Pons (tissue), 1 donor: ENCODE data around the gene EMC9.

Experiments
- DNase-seq: peaks from one replicate; pipeline ENCODE4 v3.0.0-alpha.2; 2016; ENCODE audit warnings: low spot score

Gene EMC9

GRCh38 chr14:24131549-24131966 lies 9.8 kb downstream of the EMC9 start:
- DNase-seq = no peak

DNA sequence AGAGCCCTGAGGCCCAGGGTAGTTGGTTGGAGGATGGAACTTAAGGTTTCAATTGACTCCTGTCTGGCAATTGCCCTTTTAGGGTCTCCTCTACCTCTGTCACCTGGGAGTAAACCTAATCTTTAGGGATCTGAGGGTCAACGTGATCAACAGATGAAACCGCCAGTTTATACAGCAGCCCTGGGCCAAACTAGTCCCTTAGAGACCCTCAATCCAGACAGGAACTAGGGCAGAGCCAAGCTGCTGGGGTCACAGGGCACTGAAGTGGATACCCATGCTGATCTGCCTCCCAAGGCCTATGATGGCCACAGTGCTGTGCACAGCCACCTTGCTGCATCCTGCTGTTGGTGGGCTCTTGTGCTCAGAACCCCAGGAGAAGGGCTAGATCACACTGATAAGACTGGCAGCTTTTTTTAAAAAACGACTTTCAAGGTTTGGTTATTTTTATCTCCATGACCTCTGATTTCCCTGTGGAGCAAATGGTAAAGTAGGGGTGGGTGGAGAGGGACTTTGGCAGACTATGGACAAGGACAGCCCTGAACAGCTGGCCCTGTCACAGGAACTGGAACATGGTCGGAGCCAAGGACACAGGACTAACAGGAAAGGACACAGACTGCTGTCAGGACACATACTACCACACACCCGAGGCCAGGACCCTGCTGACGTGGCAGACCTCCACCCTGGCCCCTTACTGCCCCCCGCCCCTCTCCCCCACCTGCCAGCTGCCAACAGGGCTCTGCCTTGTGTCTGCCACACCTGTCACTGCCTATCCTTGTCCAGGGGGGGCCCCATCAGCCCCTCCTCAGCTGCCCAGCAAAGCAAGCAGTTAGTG lies 10.5 kb downstream of the EMC9 start:
- DNase-seq = no peak

GRCh38 chr14:24130380-24130716 lies 11.0 kb downstream of the EMC9 start, which contains the start of gene FITM1:
FITM1 (plus strand) TSS chr14:24130659; CDS start chr14:24131564, 905 bp downstream.
- no peak for DNase-seq

- no peak for DNase-seq
Observed at GRCh38 chr14:24129410-24129998, 11.9 kb downstream of the EMC9 start.

DNA sequence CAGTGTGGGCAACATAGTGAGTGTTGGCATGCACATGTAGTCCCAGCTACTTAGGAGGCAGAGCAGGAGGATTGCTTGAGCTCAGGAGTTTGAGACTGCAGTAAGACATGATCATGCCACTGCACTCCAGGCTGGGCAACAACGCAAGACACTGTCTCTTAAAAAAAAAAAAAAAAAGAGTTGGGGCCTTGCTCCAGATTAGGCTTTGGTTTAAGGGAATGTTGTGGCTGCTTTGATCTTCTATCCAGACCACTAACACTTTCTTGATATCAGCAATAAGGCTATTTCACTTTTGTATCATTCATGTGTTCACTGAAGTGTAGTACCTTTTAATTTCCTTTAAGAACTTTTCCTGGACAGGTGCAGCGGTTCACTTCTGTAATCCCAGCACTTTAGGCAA lies 13.7 kb downstream of the EMC9 start:
- no peak for DNase-seq

GRCh38 chr14:24126939-24127338 lies 14.5 kb downstream of the EMC9 start:
- DNase-seq = no peak

- DNase-seq = no peak
Observed at GRCh38 chr14:24123424-24124417, 17.7 kb downstream of the EMC9 start.

- DNase-seq = no peak
Observed at GRCh38 chr14:24122898-24123297, 18.5 kb downstream of the EMC9 start.

DNA sequence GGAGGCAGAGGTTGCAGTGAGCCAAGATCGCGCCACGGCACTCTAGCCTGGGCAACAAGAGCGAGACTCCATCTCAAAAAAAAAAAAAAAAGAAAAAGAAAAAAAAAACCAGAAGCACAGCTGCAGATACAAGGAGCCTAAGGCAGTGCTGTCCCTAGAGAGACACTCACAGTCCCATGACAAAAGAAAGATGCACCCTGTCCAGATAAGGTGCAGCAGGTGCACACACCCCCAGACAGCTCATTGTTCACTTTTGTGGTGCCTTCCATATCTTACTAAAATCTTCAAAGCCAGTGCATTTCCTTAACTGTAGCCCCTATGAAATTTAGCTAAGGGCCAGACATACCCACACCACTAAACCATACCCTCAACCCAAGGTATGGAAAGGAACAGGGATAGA lies 19.0 kb downstream of the EMC9 start:
- no peak for DNase-seq

DNA sequence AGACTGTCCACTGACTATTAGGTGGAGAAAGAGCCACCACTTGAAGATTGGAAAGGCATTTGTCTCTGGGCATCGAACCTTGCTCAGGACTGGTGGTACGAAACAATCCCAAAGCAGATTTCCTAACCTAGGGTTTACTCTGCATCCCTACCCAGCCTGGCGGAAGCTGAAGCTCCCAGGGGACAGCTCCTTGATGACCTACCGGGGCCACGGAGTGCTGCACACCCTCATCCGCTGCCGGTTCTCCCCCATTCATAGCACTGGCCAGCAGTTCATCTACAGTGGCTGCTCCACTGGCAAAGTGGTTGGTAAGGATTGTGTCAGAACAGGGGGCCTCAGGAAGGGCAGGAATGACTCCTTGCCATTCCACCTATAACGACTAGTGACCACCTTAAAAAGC lies 20.2 kb downstream of the EMC9 start:
- DNase-seq = no peak

DNA sequence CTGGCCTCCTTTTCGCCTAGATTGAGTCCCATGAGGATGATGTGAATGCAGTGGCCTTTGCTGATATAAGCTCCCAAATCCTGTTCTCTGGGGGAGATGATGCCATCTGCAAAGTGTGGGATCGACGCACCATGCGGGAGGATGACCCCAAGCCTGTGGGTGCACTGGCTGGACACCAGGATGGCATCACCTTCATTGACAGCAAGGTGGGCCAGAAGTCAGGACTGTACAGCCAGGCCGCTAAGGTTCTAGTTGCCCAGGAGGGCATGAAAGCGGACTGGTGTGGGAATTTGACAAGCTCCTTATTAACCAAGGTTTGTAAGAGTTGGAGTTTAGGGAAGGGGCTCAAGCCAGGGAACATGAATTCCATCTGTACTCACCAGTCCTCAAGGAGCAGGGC lies 21.7 kb downstream of the EMC9 start:
- no peak for DNase-seq

DNA sequence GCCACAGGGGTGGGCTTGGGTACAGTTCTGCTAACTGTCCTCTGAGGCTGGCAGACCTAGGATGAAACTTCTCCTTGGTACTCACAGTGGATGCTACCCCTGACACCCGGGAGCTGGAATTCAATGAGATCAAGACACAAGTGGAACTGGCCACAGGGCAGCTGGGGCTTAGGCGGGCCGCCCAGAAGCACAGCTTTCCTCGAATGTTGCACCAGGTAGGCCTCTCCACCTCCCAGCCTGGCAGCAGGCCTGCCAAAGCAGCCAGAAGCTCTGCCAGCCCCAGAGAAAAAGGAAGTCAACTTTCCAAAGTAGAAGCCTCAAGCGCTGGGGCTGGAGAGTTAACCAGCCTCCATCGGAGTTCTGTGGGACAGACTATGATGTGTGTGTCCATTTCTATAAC lies 24.2 kb downstream of the EMC9 start:
- DNase-seq = no peak

- no peak for DNase-seq
Observed at GRCh38 chr14:24116128-24116814, 25.1 kb downstream of the EMC9 start.

DNA sequence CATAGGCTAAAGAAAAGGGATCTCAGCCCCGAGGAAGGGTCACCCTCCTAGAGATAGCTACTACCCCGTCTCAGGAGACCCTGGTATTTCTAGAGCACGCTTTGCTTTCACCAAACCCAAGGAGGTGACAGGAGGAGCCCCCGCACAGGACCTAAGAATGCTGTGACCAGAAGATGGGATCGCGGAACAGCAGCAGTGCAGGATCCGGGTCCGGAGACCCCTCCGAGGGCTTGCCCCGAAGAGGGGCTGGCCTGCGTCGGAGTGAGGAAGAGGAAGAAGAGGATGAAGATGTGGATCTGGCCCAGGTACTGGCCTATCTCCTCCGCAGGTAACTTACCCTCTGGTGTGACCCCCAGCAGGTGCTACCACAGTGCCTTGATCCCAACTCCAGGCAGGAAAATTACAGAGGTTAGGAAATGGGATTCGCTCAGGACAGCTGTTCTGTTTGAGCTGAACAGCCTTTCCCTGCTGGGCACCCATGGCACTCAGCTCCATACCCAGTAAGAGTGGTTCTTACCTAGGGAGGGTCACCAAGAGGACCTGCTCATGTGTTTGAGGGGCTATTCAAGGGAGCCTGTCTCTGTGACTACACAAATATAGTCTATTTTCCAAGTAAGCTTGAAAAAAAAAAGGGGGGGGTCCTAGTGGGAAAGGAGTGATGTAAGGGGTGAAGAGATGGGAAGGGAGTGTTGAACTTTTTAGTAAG lies 25.8 kb downstream of the EMC9 start:
- DNase-seq = no peak

DNA sequence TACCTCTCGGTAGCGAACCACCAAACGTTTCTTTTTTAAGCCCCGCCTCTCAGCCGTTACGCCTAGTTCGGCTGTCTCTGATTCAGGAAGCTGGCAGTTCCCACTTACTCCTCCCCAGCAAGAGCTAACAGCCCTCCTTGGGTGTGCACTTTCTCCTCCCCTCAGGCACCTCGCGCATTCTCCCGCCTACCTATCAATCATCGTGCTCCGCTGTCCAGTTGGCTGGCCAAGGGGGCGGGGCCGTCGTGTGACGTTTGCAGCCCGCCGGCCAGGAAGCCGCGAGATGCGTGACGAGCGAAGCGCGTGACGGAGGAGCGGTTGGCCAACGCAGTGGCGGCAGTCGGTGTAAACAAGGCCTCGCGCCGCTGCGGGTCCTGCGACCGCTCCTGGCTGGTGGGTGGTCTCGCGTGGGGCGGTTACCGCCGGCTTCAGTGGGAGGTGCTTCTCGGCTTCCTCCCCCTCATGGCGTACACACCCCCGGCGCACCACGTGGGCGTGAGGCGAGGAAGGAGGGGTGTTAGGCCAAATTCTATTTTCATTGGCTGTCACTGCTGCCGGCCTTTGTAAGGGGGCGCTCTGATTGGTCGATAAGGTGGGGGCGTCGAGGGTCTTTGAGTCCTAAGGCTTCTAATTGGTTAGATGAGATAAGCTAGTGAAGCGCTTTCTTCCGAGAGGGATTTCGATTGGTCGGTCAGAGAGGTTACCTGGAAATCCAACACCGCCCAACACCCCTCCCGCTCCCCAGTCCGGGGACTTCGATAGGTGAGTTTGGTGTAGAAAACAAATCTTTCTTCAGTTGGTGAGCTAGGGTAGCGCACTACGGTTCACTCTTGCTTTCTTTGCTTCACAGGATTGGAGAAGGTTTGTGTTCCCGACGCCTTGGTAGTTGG lies 26.6 kb downstream of the EMC9 start, which contains the start of the genes DCAF11 and NRL:
TSS of gene DCAF11 (plus strand) at position 246 of the 890 bp plus-strand sequence. CDS start 818 bp downstream, outside the sequence.
TSS of gene NRL (minus strand) at position 418 of the 890 bp plus-strand sequence. CDS start 32,101 bp downstream, outside the sequence.
- peak; percentile 100 for DNase-seq

GRCh38 chr14:24113801-24114531 lies 27.4 kb downstream of the EMC9 start:
- peak; percentile 89 for DNase-seq

- DNase-seq = no peak
Observed at GRCh38 chr14:24113379-24113800, 28.0 kb downstream of the EMC9 start.

DNA sequence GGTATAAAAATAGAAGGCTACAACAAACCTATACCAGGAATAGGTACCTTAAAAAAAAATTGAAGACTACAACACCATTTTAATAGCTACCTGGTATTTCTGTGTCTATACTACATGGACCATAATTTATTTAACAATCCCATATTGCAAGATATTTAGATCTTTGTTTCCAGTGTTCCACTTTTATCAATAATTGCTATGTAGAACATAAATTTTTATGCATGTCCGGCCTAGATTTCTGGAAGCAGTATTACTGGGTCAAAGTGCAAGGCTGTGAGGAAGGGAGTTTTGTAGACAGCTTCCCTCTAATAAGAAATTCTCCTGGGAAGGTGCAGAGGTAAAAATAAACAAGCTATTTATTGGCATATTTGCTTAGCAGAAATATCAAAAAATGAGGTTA lies 30.9 kb downstream of the EMC9 start:
- DNase-seq = no peak

DNA sequence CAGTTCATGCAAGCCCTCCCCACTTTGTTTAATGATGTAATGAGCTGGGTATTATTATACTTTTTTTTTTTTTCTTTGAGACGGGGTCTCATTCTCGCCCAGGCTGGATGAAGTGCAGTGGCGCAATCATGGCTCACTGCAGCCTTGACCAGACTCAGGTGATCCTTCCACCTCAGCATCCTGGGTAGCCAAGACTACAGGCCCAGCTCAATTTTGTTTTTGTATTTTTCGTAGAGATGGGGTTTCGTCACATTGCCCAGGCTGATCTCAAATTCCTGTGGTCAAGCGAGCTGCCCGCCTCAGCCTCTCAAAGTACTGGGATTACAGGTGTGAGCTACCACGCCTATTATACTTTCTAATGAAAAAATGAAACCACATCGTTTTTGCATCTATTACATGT lies 31.3 kb downstream of the EMC9 start:
- DNase-seq = no peak
